Measurements from ENCODE around the gene CROCC.
"Not testable (repeated sequence)": the region's sequence is repeated elsewhere in the genome, so short reads cannot be mapped to it uniquely, and the experiment has no call there.

The CROCC gene

DNA sequence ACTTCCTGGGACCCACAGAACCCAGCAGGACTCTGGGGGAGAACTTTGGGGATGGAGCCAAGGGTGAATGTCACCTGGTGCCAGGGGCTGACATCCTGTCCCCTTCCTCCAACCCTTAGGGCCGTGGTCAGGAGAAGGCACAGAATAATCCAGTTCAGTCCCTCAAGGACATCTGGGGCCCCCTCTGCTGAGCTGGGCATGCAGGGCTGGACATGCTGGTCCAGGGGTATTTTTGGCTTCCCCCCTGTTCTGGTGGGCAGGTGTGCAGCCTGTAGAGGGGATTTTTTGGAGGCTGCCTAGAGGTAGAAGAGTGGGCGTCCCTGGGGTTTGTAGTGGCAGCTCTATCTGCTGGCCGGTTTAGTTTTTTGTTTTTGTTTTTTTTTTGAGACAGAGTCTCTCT, 3.4 kb upstream of the CROCC start:
- Histone ChIP-seq H3K4me3 (ENCODE audit: low read depth, low read length) (no peak overlapping the region), H3K18ac (ENCODE audit: low read length) (no peak overlapping the region), H2BK120ac (ENCODE audit: insufficient read depth, low read length, poor library complexity) (no peak overlapping the region), H3K9me3 (ENCODE audit: insufficient read depth, low read depth, low read length) (no peaks in the 10 kb centered on the region), H3K79me2 (ENCODE audit: control insufficient read depth, insufficient read depth, low read length, poor library complexity) (peaks cover 6% of the 10 kb centered on the region), H4K12ac (ENCODE audit: low read depth, low read length) (no peak overlapping the region), H3K23ac (ENCODE audit: low read length) (no peak overlapping the region), H2AFZ (ENCODE audit: insufficient read depth, low read length, poor library complexity) (no peak overlapping the region), H3K4me1 (ENCODE audit: control insufficient read depth in 1 of 2, insufficient read depth in 2 of 2, low read length in 2 of 2) (peaks cover 0 to 10% of the 10 kb centered on the region in 2 experiments), H3K27ac (ENCODE audit: low read depth, low read length) (no peak overlapping the region), H3K36me3 (ENCODE audit: control insufficient read depth in 1 of 2, insufficient read depth in 2 of 2, low read length in 2 of 2) (no peaks in the 10 kb centered on the region), H2BK5ac (ENCODE audit: low read depth, low read length, poor library complexity) (no peak overlapping the region), H2BK12ac (ENCODE audit: low read length) (no peak overlapping the region), H4K8ac (ENCODE audit: low read depth, low read length) (no peak overlapping the region), H3K79me1 (ENCODE audit: low read length) (peaks cover 8% of the 10 kb centered on the region), H4K91ac (ENCODE audit: low read depth, low read length) (no peak overlapping the region), H3K14ac (ENCODE audit: low read length) (no peak overlapping the region), H3K4ac (ENCODE audit: low read depth, low read length) (no peak overlapping the region), H3K9ac (ENCODE audit: low read length) (no peak overlapping the region), H3K4me2 (ENCODE audit: low read length) (no peak overlapping the region), H3K27me3 (ENCODE audit: insufficient read depth, low read length) (no peaks in the 10 kb centered on the region), H2AK5ac (ENCODE audit: low read length) (no peak overlapping the region)
- WGBS (ENCODE audit: extremely low coverage, insufficient coverage, insufficient read length) = no CpG with 5 or more reads among the region's 3 CpGs
- no peak for DNase-seq

DNA sequence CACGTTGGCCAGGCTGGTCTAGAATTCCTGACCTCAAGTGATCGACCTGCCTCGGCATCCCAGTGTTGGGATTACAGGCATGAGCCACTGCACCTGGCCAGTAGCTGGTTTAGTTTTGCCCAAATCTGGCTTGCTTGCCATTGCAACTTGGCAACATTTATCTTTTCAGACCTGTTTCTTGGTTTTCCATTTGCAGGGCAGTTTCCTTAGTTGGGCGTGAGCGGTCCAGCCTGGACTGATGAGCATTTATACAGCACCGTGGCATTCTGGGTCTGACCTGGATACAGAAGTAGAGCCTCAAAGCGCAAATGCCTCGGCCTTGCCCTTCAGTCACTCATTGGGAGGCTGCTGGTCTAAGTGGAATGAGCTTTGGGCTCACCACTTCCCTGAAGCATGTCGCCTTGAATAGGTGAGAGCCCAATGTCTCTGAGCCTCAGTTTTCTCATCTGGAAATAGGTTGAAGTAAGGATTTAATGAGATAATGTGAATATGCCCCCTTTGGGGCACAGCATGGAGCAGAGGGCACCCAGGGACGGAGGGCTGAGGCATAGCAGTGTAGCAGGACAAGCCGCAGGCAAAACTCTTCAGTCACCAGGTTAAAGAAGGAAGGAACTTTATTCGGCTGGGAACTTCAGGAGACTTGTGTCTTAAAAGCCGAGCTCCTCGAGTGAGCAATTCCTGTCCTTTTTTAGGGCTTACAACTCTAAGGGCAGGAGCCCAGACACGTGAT, 2.6 kb upstream of the CROCC start:
- not testable (repeated sequence) for H3K27ac ChIP-seq (ENCODE audit: low read depth, low read length); H3K27me3 ChIP-seq (ENCODE audit: insufficient read depth, low read length); H3K9ac ChIP-seq (ENCODE audit: low read length); H4K8ac ChIP-seq (ENCODE audit: low read depth, low read length); H4K12ac ChIP-seq (ENCODE audit: low read depth, low read length); H2AK5ac ChIP-seq (ENCODE audit: low read length); H2BK120ac ChIP-seq (ENCODE audit: insufficient read depth, low read length, poor library complexity); H3K18ac ChIP-seq (ENCODE audit: low read length); H3K14ac ChIP-seq (ENCODE audit: low read length); H2BK5ac ChIP-seq (ENCODE audit: low read depth, low read length, poor library complexity); H2BK12ac ChIP-seq (ENCODE audit: low read length); H3K4ac ChIP-seq (ENCODE audit: low read depth, low read length); H3K4me2 ChIP-seq (ENCODE audit: low read length); H4K91ac ChIP-seq (ENCODE audit: low read depth, low read length); H3K36me3 ChIP-seq (ENCODE audit: control insufficient read depth in 1 of 2, insufficient read depth in 2 of 2, low read length in 2 of 2); H3K4me1 ChIP-seq (ENCODE audit: control insufficient read depth in 1 of 2, insufficient read depth in 2 of 2, low read length in 2 of 2); DNase-seq; H2AFZ ChIP-seq (ENCODE audit: insufficient read depth, low read length, poor library complexity); H3K79me1 ChIP-seq (ENCODE audit: low read length); H3K4me3 ChIP-seq (ENCODE audit: low read depth, low read length); H3K23ac ChIP-seq (ENCODE audit: low read length); H3K79me2 ChIP-seq (ENCODE audit: control insufficient read depth, insufficient read depth, low read length, poor library complexity); H3K9me3 ChIP-seq (ENCODE audit: insufficient read depth, low read depth, low read length)
- WGBS (ENCODE audit: extremely low coverage, insufficient coverage, insufficient read length) = no CpG with 5 or more reads among the region's 15 CpGs

DNA sequence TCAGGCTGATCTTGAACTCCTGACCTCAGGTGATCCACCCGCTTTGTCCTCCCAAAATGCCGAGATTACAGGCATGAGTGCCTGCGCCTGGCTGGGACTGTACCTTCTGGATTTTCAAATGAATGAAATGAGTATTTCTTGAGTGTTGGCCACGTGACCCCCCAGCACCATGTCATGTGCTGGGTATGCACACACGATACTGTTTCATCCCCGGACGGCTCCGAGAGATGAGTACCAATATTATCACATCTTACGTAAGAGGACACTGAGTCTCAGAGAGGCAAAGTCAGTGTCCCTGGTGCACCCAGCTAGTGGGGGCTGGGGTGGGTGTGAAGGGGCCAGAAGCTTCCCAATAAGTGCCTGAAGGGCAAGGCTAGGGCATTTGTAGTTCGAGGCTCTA, 780 bp upstream of the CROCC start:
- Histone ChIP-seq H4K91ac (ENCODE audit: low read depth, low read length) (no peak overlapping the region), H3K79me1 (ENCODE audit: low read length) (no peaks in the 10 kb centered on the region), H3K4me2 (ENCODE audit: low read length) (no peak overlapping the region), H2BK5ac (ENCODE audit: low read depth, low read length, poor library complexity) (no peak overlapping the region), H3K4me1 (ENCODE audit: control insufficient read depth in 1 of 2, insufficient read depth in 2 of 2, low read length in 2 of 2) (peaks cover 0 to 7% of the 10 kb centered on the region in 2 experiments), H2AFZ (ENCODE audit: insufficient read depth, low read length, poor library complexity) (no peak overlapping the region), H4K12ac (ENCODE audit: low read depth, low read length) (no peak overlapping the region), H2BK12ac (ENCODE audit: low read length) (no peak overlapping the region), H3K18ac (ENCODE audit: low read length) (no peak overlapping the region), H4K8ac (ENCODE audit: low read depth, low read length) (no peak overlapping the region), H3K4ac (ENCODE audit: low read depth, low read length) (no peak overlapping the region), H2AK5ac (ENCODE audit: low read length) (no peak overlapping the region), H3K23ac (ENCODE audit: low read length) (no peak overlapping the region), H3K36me3 (ENCODE audit: control insufficient read depth in 1 of 2, insufficient read depth in 2 of 2, low read length in 2 of 2) (no peaks in the 10 kb centered on the region), H3K79me2 (ENCODE audit: control insufficient read depth, insufficient read depth, low read length, poor library complexity) (no peaks in the 10 kb centered on the region), H3K4me3 (ENCODE audit: low read depth, low read length) (no peak overlapping the region), H3K14ac (ENCODE audit: low read length) (no peak overlapping the region), H3K9me3 (ENCODE audit: insufficient read depth, low read depth, low read length) (peaks cover 2% of the 10 kb centered on the region), H3K27ac (ENCODE audit: low read depth, low read length) (no peak overlapping the region), H2BK120ac (ENCODE audit: insufficient read depth, low read length, poor library complexity) (no peak overlapping the region), H3K27me3 (ENCODE audit: insufficient read depth, low read length) (no peaks in the 10 kb centered on the region), H3K9ac (ENCODE audit: low read length) (no peak overlapping the region)
- no CpG with 5 or more reads among the region's 10 CpGs for WGBS (ENCODE audit: extremely low coverage, insufficient coverage, insufficient read length)
- no peak for DNase-seq

DNA sequence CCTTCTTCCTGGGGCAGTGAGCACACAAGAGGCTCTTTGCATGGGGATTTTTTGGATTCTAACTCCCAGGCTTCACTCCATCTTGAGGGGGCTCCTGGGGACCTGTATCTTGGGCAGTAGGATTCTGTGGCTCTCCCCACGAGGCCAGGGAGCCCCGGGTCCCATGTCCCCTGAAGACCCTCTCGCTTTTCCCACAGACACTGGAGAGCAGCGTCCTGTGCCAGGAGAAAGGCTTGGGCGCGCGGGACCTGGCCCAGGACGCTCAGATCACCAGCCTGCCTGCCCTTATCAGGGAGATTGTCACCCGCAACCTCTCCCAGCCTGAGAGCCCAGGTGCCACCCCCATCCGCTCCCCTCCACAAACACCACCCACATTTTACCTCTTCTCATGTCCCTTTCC, 735 bp downstream of the CROCC start:
- Histone ChIP-seq H3K9ac (ENCODE audit: low read length) (no peak overlapping the region), H2BK12ac (ENCODE audit: low read length) (no peak overlapping the region), H3K4me3 (ENCODE audit: low read depth, low read length) (no peak overlapping the region), H3K4me1 (ENCODE audit: control insufficient read depth in 1 of 2, insufficient read depth in 2 of 2, low read length in 2 of 2) (peaks cover 0 to 7% of the 10 kb centered on the region in 2 experiments), H3K23ac (ENCODE audit: low read length) (no peak overlapping the region), H2AK5ac (ENCODE audit: low read length) (no peak overlapping the region), H4K8ac (ENCODE audit: low read depth, low read length) (no peak overlapping the region), H3K27ac (ENCODE audit: low read depth, low read length) (no peak overlapping the region), H3K36me3 (ENCODE audit: control insufficient read depth in 1 of 2, insufficient read depth in 2 of 2, low read length in 2 of 2) (no peaks in the 10 kb centered on the region), H2BK120ac (ENCODE audit: insufficient read depth, low read length, poor library complexity) (no peak overlapping the region), H3K4ac (ENCODE audit: low read depth, low read length) (no peak overlapping the region), H4K91ac (ENCODE audit: low read depth, low read length) (no peak overlapping the region), H4K12ac (ENCODE audit: low read depth, low read length) (no peak overlapping the region), H2AFZ (ENCODE audit: insufficient read depth, low read length, poor library complexity) (no peak overlapping the region), H3K9me3 (ENCODE audit: insufficient read depth, low read depth, low read length) (peaks cover 2% of the 10 kb centered on the region), H3K4me2 (ENCODE audit: low read length) (no peak overlapping the region), H2BK5ac (ENCODE audit: low read depth, low read length, poor library complexity) (no peak overlapping the region), H3K14ac (ENCODE audit: low read length) (no peak overlapping the region), H3K18ac (ENCODE audit: low read length) (no peak overlapping the region), H3K27me3 (ENCODE audit: insufficient read depth, low read length) (no peaks in the 10 kb centered on the region), H3K79me2 (ENCODE audit: control insufficient read depth, insufficient read depth, low read length, poor library complexity) (no peaks in the 10 kb centered on the region), H3K79me1 (ENCODE audit: low read length) (no peaks in the 10 kb centered on the region)
- DNase-seq = no peak
- no CpG with 5 or more reads among the region's 10 CpGs for WGBS (ENCODE audit: extremely low coverage, insufficient coverage, insufficient read length)

Measured in trophoblast cell (in vitro differentiated cells and primary cell).